Stimulated activated CD4-positive, alpha-beta T cell treated with anti-CD3 and anti-CD28 coated beads, Interleukin-4, amount 100 ng/mL, for 48 hours (primary cell): ENCODE measurements around the gene CHKB.
"Not testable (repeated sequence)": the region's sequence is repeated elsewhere in the genome, so short reads cannot be mapped to it uniquely, and the experiment has no call there.

ENCODE experiments used
- DNase-seq, 2 donors: peaks; one replicate each; pipeline ENCODE4 v3.0.0-alpha.2; 2020; ENCODE audit warnings: low read depth in 2 of 2

The CHKB gene, protein sequence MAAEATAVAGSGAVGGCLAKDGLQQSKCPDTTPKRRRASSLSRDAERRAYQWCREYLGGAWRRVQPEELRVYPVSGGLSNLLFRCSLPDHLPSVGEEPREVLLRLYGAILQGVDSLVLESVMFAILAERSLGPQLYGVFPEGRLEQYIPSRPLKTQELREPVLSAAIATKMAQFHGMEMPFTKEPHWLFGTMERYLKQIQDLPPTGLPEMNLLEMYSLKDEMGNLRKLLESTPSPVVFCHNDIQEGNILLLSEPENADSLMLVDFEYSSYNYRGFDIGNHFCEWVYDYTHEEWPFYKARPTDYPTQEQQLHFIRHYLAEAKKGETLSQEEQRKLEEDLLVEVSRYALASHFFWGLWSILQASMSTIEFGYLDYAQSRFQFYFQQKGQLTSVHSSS

DNA sequence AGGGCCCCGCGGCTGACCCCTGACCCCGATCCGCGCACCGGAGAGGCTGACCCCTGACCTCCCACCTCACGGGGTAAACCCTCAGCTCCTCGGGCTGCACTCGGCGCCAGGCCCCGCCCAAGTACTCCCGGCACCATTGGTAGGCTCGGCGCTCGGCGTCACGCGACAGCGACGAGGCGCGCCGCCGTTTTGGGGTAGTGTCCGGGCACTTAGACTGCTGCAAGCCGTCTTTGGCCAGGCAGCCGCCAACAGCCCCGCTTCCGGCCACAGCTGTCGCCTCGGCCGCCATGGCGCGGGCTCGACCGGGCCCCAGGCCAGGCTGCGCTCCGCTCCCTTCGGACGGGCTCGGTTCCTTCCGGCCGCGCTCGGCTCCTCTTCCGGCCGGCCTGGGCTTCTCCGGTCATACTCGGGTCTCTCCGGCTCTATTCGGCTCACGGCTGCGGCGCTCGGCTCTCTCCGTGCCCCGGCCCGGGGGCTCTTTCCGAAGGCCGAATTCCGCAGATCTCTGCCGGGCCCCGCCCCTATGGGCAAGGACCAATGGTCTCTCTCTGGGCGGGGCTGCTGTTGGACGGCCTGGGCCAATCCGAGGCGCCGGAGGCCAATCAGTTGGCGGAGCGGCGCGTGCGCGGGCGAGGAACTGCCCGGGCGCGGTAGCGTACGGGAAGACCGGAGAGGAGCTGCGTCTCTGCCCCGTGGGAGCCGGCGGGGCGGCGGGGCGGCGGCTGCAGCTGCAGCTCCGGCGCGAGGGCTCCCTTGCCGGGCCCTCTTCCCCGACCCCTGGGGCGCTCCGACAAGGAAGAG, at the start of gene CHKB:
TSS of gene CHKB (minus strand) at position 357 of the 801 bp plus-strand sequence. CDS start at position 289, 68 bp downstream.
- peak; percentile 95 to 99 for DNase-seq

- DNase-seq: no peak
Observed at GRCh38 chr22:50630376-50630775, 47.7 kb upstream of the CHKB start.

- no peak for DNase-seq
Observed at GRCh38 chr22:50628543-50629134, 46.0 kb upstream of the CHKB start.

- DNase-seq: peak; percentile 57 to 60
Observed at GRCh38 chr22:50627642-50628542, 45.2 kb upstream of the CHKB start, which contains the start of gene ARSA. Gene ARSA, minus strand, starts transcription at chr22:50628152. Its CDS starts 373 bp downstream, at chr22:50627779.

- no peak for DNase-seq
Observed at GRCh38 chr22:50626850-50627641, 44.4 kb upstream of the CHKB start.

GRCh38 chr22:50626314-50626849, 43.7 kb upstream of the CHKB start:
- DNase-seq: no peak

DNA sequence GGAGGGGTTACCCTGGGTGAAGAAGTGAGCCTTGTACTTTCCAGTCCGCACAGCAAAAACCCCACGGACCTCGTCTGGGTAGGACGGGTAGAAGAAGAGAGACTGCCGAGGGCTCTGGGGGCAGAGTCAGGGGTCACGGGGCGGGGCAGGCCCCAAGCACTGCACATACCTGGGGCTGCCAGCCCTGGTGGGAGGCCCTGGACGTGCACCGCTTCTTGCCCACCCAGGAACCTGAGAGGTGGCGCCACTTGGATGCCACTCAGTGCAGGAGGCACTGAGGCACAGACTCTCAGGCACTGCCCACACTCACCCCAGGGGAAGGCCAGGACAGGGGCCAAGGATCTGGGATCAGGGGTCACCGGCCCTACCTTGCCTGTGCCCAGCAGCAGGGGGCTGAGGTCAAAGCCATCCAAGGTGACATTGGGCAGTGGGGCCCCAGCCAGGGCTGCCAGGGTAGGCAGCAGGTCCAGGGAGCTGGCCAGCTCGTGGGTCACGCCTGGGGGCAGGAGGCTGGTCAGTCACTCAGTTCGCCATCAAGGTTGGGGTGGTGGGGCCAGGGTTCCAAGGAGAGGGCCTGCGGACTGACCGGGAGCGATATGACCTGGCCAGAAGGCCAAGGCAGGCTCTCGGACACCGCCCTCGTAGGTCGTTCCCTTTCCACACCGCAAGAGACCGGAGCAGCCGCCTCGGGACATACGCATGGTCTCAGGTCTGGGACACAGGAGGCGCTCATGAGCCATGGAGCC, 43.1 kb upstream of the CHKB start:
- no peak for DNase-seq

- no peak for DNase-seq
Observed at GRCh38 chr22:50625131-50625567, 42.5 kb upstream of the CHKB start.

DNA sequence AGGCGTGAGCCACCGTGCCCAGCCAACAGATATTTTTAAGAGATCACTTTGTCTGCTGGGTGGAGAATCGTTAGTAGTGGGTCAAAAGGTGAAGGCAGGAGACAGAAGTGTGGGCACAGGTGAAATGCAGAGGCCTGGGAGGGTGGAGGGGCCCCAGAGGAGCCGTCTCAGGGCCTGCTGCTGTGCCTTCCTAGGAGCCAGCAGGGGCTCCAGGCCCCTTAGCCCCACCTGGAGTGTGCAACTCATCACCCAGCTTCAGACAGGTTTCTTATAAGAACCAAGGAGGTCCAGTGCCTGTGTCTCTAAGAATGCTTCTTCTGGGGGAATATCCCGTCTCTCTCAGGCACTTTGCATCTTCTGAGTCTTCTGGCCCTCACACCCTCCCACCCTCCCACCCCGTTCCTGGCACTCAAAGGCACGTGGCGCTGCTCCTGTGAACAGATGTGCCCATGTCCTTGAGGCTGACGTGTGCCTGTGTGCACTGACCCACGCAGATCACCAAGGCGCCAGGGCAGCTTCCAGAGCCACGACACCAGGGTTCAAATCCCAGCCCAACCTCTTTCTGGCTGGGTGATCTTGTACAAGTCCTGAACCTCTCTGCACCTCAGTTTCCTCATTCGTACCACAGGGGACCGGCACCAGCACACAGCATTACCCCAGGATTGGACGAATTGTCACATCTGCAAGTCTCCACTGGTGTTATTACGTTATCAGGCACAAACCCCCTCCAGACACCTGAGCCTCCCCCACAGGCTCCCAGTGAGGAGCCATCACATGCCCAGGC, 41.9 kb upstream of the CHKB start:
- DNase-seq: no peak

DNA sequence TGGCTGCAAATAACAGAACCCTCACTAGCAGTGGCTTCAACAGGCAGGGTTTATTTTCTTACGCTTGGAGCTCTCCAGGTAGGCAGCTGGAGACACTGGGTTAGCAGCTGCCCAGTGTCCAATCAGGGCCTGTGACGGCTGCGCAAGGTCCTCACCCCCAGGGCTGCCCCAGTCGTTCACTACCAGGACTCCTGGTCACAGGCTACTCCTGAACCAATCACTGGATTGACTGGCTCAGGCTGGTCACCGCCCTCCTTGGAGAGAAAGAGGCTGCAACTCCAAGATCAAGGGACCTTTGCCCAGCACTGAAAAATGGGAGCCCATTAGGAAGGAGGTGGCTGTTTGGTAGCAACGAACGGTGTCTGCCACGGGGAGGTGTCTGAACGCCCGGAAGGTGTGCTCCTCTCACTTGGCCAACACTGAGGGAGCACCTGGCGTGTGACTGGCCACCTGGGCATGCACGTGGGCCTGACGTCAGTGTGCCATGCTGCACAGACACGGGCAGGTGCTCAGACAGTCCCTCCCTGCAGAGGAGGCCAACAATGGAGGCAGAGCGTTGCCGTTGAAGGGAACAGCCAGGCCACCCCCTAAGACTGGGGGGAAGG, 40.2 kb upstream of the CHKB start:
- no peak for DNase-seq

GRCh38 chr22:50621948-50622722, 39.5 kb upstream of the CHKB start:
- DNase-seq: no peak

DNA sequence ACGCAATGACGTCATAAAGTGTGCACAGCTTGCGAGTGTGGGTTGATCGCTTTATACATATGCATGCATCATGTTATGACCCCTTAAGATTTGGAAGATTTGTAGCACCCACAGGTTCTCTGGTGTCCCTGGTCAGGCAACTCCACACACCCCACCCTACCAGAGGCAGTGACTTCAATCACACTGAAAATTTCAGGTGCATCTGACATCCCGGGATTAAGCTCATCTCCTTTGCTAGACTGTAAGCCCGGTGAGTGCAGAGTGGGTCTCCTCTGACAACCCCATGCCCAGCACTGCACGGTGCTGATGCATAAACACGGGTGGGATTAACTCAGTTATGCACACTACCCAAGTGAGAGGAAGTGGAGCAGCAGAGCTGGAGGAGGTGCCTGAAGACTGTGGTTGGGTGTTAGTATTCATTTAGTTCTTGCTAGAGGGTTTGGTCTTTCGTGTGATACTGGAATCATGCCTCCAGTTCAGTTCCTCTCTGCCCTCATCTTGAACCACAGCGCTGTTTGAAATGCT, 38.8 kb upstream of the CHKB start:
- no peak for DNase-seq

GRCh38 chr22:50620593-50621355, 38.1 kb upstream of the CHKB start:
- peak; percentile 38 to 46 for DNase-seq

DNA sequence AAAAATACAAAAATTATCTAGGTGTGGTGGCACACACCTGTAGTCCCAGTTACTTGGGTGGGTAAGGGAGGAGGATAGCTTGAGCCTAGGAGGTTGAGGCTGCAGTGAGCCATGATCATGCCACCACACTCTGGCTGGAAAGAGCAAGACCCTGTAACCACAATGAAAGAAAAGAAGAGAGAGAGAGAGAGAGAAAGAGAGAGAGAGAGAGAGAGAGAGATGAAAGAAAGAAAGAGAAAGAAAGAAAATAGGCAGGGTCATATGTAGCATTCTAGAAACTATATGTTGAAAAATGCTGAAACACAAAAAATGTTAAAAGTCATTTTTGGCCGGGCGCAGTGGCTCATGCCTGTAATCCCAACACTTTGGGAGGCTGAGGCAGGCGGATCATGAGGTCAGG, 31.6 kb upstream of the CHKB start:
- not testable (repeated sequence) for DNase-seq

DNA sequence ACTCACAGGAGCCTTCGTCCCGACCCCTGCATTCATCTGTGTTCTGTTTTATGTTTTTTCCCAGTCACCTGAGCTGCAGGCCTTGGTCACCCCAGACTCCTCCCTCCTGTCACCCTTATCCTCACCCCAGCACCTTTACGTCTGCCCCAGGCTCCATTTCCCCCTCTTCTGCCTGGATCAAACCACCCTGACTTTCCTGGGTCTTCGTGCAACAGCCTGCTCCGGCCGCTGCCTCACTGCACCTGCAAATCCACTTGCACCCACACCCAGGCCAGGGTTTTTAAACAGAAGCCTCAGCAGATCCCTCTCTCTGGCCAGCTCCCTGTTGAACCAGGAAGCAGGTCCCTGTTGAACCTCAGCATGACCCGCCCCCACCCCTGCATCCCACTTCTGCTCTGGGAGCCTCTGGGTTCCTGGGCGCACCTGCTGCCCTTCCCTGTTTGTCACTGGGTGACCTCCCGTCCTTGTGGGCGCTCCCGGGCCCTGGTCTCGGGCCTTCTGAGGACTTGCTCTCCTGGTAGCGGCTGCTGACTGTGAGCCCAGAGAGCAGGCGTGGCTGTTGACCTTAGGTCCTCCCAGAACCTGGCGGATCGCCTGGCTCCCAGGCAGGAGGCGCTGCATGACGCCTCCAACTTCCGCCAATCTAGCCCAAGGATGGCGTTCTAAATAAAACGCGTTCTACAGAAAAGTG, 30.8 kb upstream of the CHKB start:
- no peak for DNase-seq
